Tibial artery (tissue), 4 donors: ENCODE data around the gene HDLBP.

Experiments used
- DNase-seq, 2 donors: peaks; one replicate each; pipeline ENCODE4 v3.0.0-alpha.2; 2019
- H3K27ac ChIP-seq, 2 donors: fragments of 200-600 bp; sonication (generic) in 1 of 2; 1 replicate in 1 of 2; 2 replicates in 1 of 2; pipeline ENCODE4 v1.5.1; 2018 to 2019; ENCODE audit warnings: mild to moderate bottlenecking in 1 of 2
- H3K27me3 ChIP-seq, 2 donors: fragments of 200-600 bp; sonication (generic) in 1 of 2; one replicate each; pipeline versions ENCODE4 v1.5.1 to v1.6.0; 2016 to 2019
- H3K36me3 ChIP-seq, 3 donors: fragments of 200-600 bp; sonication (generic) in 2 of 3; one replicate each; pipeline ENCODE4 v1.5.1; 2016 to 2019; ENCODE audit warnings: mild to moderate bottlenecking in 2 of 3
- H3K4me1 ChIP-seq, 4 donors: fragments of 200-600 bp; sonication (generic) in 2 of 4; 1 replicate in 3 of 4; 2 replicates in 1 of 4; pipeline ENCODE4 v1.5.1; 2016 to 2019
- H3K4me3 ChIP-seq, 2 donors: fragments of 200-600 bp; sonication (generic) in 1 of 2; 1 replicate in 1 of 2; 2 replicates in 1 of 2; pipeline ENCODE4 v1.5.1; 2018 to 2019; ENCODE audit warnings: mild to moderate bottlenecking in 2 of 2
- H3K9me3 ChIP-seq, 3 donors: fragments of 200-600 bp; sonication (generic) in 1 of 3; one replicate each; pipeline ENCODE4 v1.5.1; 2016 to 2019
- CTCF ChIP-seq, 2 experiments: fragments of 200-600 bp in 1 of 2; fragments of 450-650 bp in 1 of 2; IDR thresholded peaks; one replicate each; pipeline ENCODE4 v1.5.1; 2017 to 2019; ENCODE audit warnings: antibody characterized with exemption in 2 of 2, mild to moderate bottlenecking in 1 of 2, moderate library complexity in 1 of 2
- intact Hi-C: fragments of 100-400 bp; cut with DNase I; formaldehyde crosslinking; loops from one replicate; pipeline ENCODE4 v1.15.0; 2023; ENCODE audit warnings: low total_unique reads

Gene HDLBP

GRCh38 chr2:241268716-241269445 lies 46.6 kb downstream of the HDLBP start:
- no peak for DNase-seq
- Histone ChIP-seq H3K27ac (no peak overlapping the region), H3K27me3 (no peaks in the 10 kb centered on the region), H3K36me3 (peaks cover 38 to 49% (median 38%) of the 10 kb centered on the region in 3 donors), H3K4me3 (no peak overlapping the region), H3K4me1 (peaks cover 0 to 48% (median 42%) of the 10 kb centered on the region in 4 donors), H3K9me3 (no peaks in the 10 kb centered on the region)
- intact Hi-C loops = no loop called here
- TF ChIP-seq CTCF (IDR thresholded peaks at IDR 0.05) = no peak

- H3K27me3 ChIP-seq = no peaks in the 10 kb centered on the region
- H3K27ac ChIP-seq = no peak overlapping the region
- H3K9me3 ChIP-seq = no peaks in the 10 kb centered on the region
- H3K36me3 ChIP-seq = peaks cover 44 to 55% (median 44%) of the 10 kb centered on the region in 3 donors
- no peak overlapping the region for H3K4me3 ChIP-seq
- peaks cover 0 to 44% (median 38%) of the 10 kb centered on the region in 4 donors for H3K4me1 ChIP-seq
- no peak for DNase-seq
- intact Hi-C loops = no loop called here
- TF ChIP-seq CTCF (IDR thresholded peaks at IDR 0.05) = no peak
Measured at GRCh38 chr2:241268306-241268705, 47.2 kb downstream of the HDLBP start.

GRCh38 chr2:241267249-241268067 lies 48.0 kb downstream of the HDLBP start:
- intact Hi-C loops = no loop called here
- H3K27ac ChIP-seq = no peak overlapping the region
- no peak for TF ChIP-seq CTCF (IDR thresholded peaks at IDR 0.05)
- no peaks in the 10 kb centered on the region for H3K27me3 ChIP-seq
- no peak overlapping the region for H3K4me3 ChIP-seq
- no peaks in the 10 kb centered on the region for H3K9me3 ChIP-seq
- peaks cover 0 to 40% (median 33%) of the 10 kb centered on the region in 4 donors for H3K4me1 ChIP-seq
- DNase-seq = no peak
- peaks cover 52 to 63% (median 52%) of the 10 kb centered on the region in 3 donors for H3K36me3 ChIP-seq

- Histone ChIP-seq H3K9me3 (no peaks in the 10 kb centered on the region), H3K36me3 (peaks cover 71 to 77% (median 72%) of the 10 kb centered on the region in 3 donors)
Measured at GRCh38 chr2:241265506-241265905, 50.0 kb downstream of the HDLBP start.

GRCh38 chr2:241263061-241263460 lies 52.4 kb downstream of the HDLBP start:
- peaks cover 85 to 99% (median 90%) of the 10 kb centered on the region in 3 donors for H3K36me3 ChIP-seq
- H3K27ac ChIP-seq = no peak overlapping the region
- H3K4me3 ChIP-seq = no peak overlapping the region
- peaks cover 0 to 7% (median 0%) of the 10 kb centered on the region in 4 donors for H3K4me1 ChIP-seq
- no peaks in the 10 kb centered on the region for H3K27me3 ChIP-seq
- H3K9me3 ChIP-seq = no peaks in the 10 kb centered on the region
- DNase-seq = no peak
- no peak for TF ChIP-seq CTCF (IDR thresholded peaks at IDR 0.05)
- intact Hi-C loops = no loop called here

More at GRCh38 chr2:241265506-241265905, 50.0 kb downstream of the HDLBP start:
- TF ChIP-seq CTCF (IDR thresholded peaks at IDR 0.05) = no peak
- intact Hi-C loops = no loop called here
- Histone ChIP-seq H3K27ac (no peak overlapping the region), H3K4me3 (no peak overlapping the region), H3K27me3 (no peaks in the 10 kb centered on the region), H3K4me1 (peaks cover 0 to 30% (median 23%) of the 10 kb centered on the region in 4 donors)
- no peak for DNase-seq
